ENCODE measurements around the gene ZBTB40. TPM values are rescaled to one million over a fixed set of nuclear protein-coding genes. Genes with fewer than 3 reads are reported as not detected.

The ZBTB40 gene
- total RNA-seq, 1 experiment from 2014 or later: 19.5 TPM

- ATAC-seq: no peak
- H3K4me1 ChIP-seq (ENCODE audit: control insufficient read depth in 1 of 2, insufficient read depth in 2 of 2, low read length in 2 of 2): no peaks in the 10 kb centered on the region
- no peaks in the 10 kb centered on the region for H4K20me1 ChIP-seq (ENCODE audit: insufficient read depth)
- H2AFZ ChIP-seq (ENCODE audit: low read depth, low read length, poor library complexity, severe bottlenecking): no peak overlapping the region
- no TSS peak for BruUV-seq (replicated peaks)
- no peak overlapping the region for H3K27ac ChIP-seq (ENCODE audit: low read depth, low read length)
- RAD21 ChIA-PET (ENCODE audit: low non-redundant PET in 1 of 2, low total read pairs in 2 of 2, uncharacterized antibody in 2 of 2, unreplicated experiment in 2 of 2): no interaction called here
- intact Hi-C loops (cut with micrococcal nuclease): no loop called here
- H3K4me3 ChIP-seq (replicated peaks in 1 of 2; ENCODE audit: low read depth in 1 of 2, low read length in 2 of 2): no peak overlapping the region
- H3K9me2 ChIP-seq (ENCODE audit: insufficient read depth): no peaks in the 10 kb centered on the region
- H3K9me3 ChIP-seq (ENCODE audit: control insufficient read depth in 1 of 2, insufficient read depth in 1 of 2, low read depth in 1 of 2, low read length in 2 of 2): no peaks in the 10 kb centered on the region
- CTCF ChIA-PET: no interaction called here
- POLR2A ChIA-PET: no interaction called here
- no peaks in the 10 kb centered on the region for H3K27me3 ChIP-seq (ENCODE audit: insufficient read depth, low read length)
- no peaks in the 10 kb centered on the region for H3K36me3 ChIP-seq (ENCODE audit: control insufficient read depth in 1 of 2, insufficient read depth in 2 of 2, low read length in 2 of 2)
- no peak overlapping the region for H3K9ac ChIP-seq (ENCODE audit: low read length)
- no peaks in the 10 kb centered on the region for H3K79me2 ChIP-seq (ENCODE audit: insufficient read depth, low read length)
- TF ChIP-seq TCF7L2 (IDR thresholded peaks at IDR 0.05; ENCODE audit: borderline replicate concordance, extremely low read depth, insufficient read depth, insufficient read length) (no peak), CBX3 (IDR thresholded peaks at IDR 0.05; ENCODE audit: low read depth) (no peak), ZFX (IDR thresholded peaks at IDR 0.05) (no peak), EGR1 (IDR thresholded peaks at IDR 0.05; ENCODE audit: low read depth) (no peak)
- DNase-seq (ENCODE audit: low read depth, low spot score): no peak
- no peak overlapping the region for H3K4me2 ChIP-seq (ENCODE audit: low read length)
Observed at GRCh38 chr1:22537441-22538139, 85.9 kb downstream of the ZBTB40 start.

- no peak overlapping the region for H3K4me2 ChIP-seq (ENCODE audit: low read length)
- no peaks in the 10 kb centered on the region for H3K9me2 ChIP-seq (ENCODE audit: insufficient read depth)
- no peaks in the 10 kb centered on the region for H3K9me3 ChIP-seq (ENCODE audit: control insufficient read depth in 1 of 2, insufficient read depth in 1 of 2, low read depth in 1 of 2, low read length in 2 of 2)
- H3K27me3 ChIP-seq (ENCODE audit: insufficient read depth, low read length): no peaks in the 10 kb centered on the region
- no peaks in the 10 kb centered on the region for H3K4me1 ChIP-seq (ENCODE audit: control insufficient read depth in 1 of 2, insufficient read depth in 2 of 2, low read length in 2 of 2)
- no peak for DNase-seq (ENCODE audit: low read depth, low spot score)
- H3K36me3 ChIP-seq (ENCODE audit: control insufficient read depth in 1 of 2, insufficient read depth in 2 of 2, low read length in 2 of 2): no peaks in the 10 kb centered on the region
- CTCF ChIA-PET: no interaction called here
- intact Hi-C loops (cut with micrococcal nuclease): no loop called here
- RAD21 ChIA-PET (ENCODE audit: low non-redundant PET in 1 of 2, low total read pairs in 2 of 2, uncharacterized antibody in 2 of 2, unreplicated experiment in 2 of 2): no interaction called here
- POLR2A ChIA-PET: no interaction called here
- H4K20me1 ChIP-seq (ENCODE audit: insufficient read depth): no peaks in the 10 kb centered on the region
- H2AFZ ChIP-seq (ENCODE audit: low read depth, low read length, poor library complexity, severe bottlenecking): no peak overlapping the region
- no peak for ATAC-seq
- H3K27ac ChIP-seq (ENCODE audit: low read depth, low read length): no peak overlapping the region
- no peak overlapping the region for H3K4me3 ChIP-seq (replicated peaks in 1 of 2; ENCODE audit: low read depth in 1 of 2, low read length in 2 of 2)
- TF ChIP-seq CBX3 (IDR thresholded peaks at IDR 0.05; ENCODE audit: low read depth): no peak
- no peak for TF ChIP-seq EZH2 (IDR thresholded peaks at IDR 0.05)
- TF ChIP-seq CEBPB (IDR thresholded peaks at IDR 0.05; ENCODE audit: low read depth): no peak
- TF ChIP-seq ZNF274 (IDR thresholded peaks at IDR 0.05; ENCODE audit: low read depth, low read length): no peak
- no peak for TF ChIP-seq ELF1 (IDR thresholded peaks at IDR 0.05; ENCODE audit: borderline replicate concordance, low read depth)
- TF ChIP-seq SIN3A (IDR thresholded peaks at IDR 0.05; ENCODE audit: low read depth): no peak
- TF ChIP-seq YY1 (IDR thresholded peaks at IDR 0.05; ENCODE audit: extremely low read depth, insufficient replicate concordance, low read depth, low read length): no peak
- TF ChIP-seq MAX (IDR thresholded peaks at IDR 0.05): no peak
- TF ChIP-seq JUND (IDR thresholded peaks at IDR 0.05): no peak
- TF ChIP-seq TCF7L2 (IDR thresholded peaks at IDR 0.05; ENCODE audit: borderline replicate concordance, extremely low read depth, insufficient read depth, insufficient read length): no peak
- no peak for TF ChIP-seq EGR1 (IDR thresholded peaks at IDR 0.05; ENCODE audit: low read depth)
- BruUV-seq (replicated peaks): no TSS peak
- H3K9ac ChIP-seq (ENCODE audit: low read length): no peak overlapping the region
- no peaks in the 10 kb centered on the region for H3K79me2 ChIP-seq (ENCODE audit: insufficient read depth, low read length)
Observed at GRCh38 chr1:22539510-22540118, 88.0 kb downstream of the ZBTB40 start.

Measured in HCT116 (cell line).